Esophagus mucosa (tissue), 1 donor: ENCODE data around the gene OPN1MW. TPM values are rescaled to one million over a fixed set of nuclear protein-coding genes. Genes with fewer than 3 reads are reported as not detected.
A peak's percentile ranks its signal among the peaks of the same experiment; 100 is the strongest.
"Not testable (repeated sequence)": the region's sequence is repeated elsewhere in the genome, so short reads cannot be mapped to it uniquely, and the experiment has no call there.

ENCODE experiments used
- ATAC-seq: fragments of 200-7000 bp; cut with Tn5 transposase; one replicate; pipeline ENCODE4 v1.9.1; 2020
- total RNA-seq: library from RNA; stranded (reverse); gene quantifications from one replicate; pipeline ENCODE4 v1.2.4, GENCODE V29; 2023
- donor health status: DM: yes; HTN: yes; CAD: no.

Gene OPN1MW
- total RNA-seq, 1 donor from 2014 or later: not detected

GRCh38 chrX:154211057-154211456, 28.7 kb downstream of the OPN1MW start:
- ATAC-seq: not testable (repeated sequence)

- not testable (repeated sequence) for ATAC-seq
These were observed 29.1 kb downstream of the OPN1MW start for GRCh38 chrX:154211499-154211898.

- not testable (repeated sequence) for ATAC-seq
These were observed 37.1 kb downstream of the OPN1MW start, which contains the start of gene OPN1MW2 for GRCh38 chrX:154219456-154219855. OPN1MW2 (plus strand) TSS chrX:154219756; CDS start chrX:154219816, 60 bp downstream.

- ATAC-seq: not testable (repeated sequence)
These were observed 42.9 kb downstream of the OPN1MW start for GRCh38 chrX:154225292-154225691.

GRCh38 chrX:154226706-154227105, 44.3 kb downstream of the OPN1MW start:
- not testable (repeated sequence) for ATAC-seq

GRCh38 chrX:154231443-154231842, 49.0 kb downstream of the OPN1MW start:
- ATAC-seq: not testable (repeated sequence)

GRCh38 chrX:154233620-154234019, 51.2 kb downstream of the OPN1MW start:
- not testable (repeated sequence) for ATAC-seq

- ATAC-seq: not testable (repeated sequence)
These were observed 56.7 kb downstream of the OPN1MW start for GRCh38 chrX:154238939-154239559.

- ATAC-seq: peak; percentile 35
These were observed 57.6 kb downstream of the OPN1MW start for GRCh38 chrX:154239982-154240503.

Other genes with a start within 250 kb of the OPN1MW start
- gene NAA10, start 247.6 kb upstream of the OPN1MW start, total RNA-seq: 73.6 TPM
- 0.52 TPM for gene RENBP, start 238.0 kb upstream of the OPN1MW start, total RNA-seq
- 33.0 TPM for gene HCFC1, start 210.8 kb upstream of the OPN1MW start, total RNA-seq
- 5.1 TPM for gene TMEM187, start 209.8 kb upstream of the OPN1MW start, total RNA-seq
- gene IRAK1, start 162.7 kb upstream of the OPN1MW start, total RNA-seq: 97.8 TPM
- gene MECP2, start 84.9 kb upstream of the OPN1MW start, total RNA-seq: 25.1 TPM
- gene OPN1LW, start 38.4 kb upstream of the OPN1MW start, total RNA-seq: not detected
- not detected for gene OPN1MW2, start 37.2 kb downstream of the OPN1MW start, total RNA-seq
- not detected for gene OPN1MW3, start 75.0 kb downstream of the OPN1MW start, total RNA-seq
- not detected for gene TEX28, start 112.5 kb downstream of the OPN1MW start, total RNA-seq
- not detected for gene TKTL1, start 113.2 kb downstream of the OPN1MW start, total RNA-seq
- 417 TPM for gene FLNA, start 192.0 kb downstream of the OPN1MW start, total RNA-seq
- gene EMD, start 196.7 kb downstream of the OPN1MW start, total RNA-seq: 49.3 TPM
- gene RPL10, start 215.8 kb downstream of the OPN1MW start, total RNA-seq: 2,565 TPM
- gene DNASE1L1, start 226.7 kb downstream of the OPN1MW start, total RNA-seq: 22.8 TPM
- gene TAFAZZIN, start 228.9 kb downstream of the OPN1MW start, total RNA-seq: 18.1 TPM
- 63.2 TPM for gene ATP6AP1, start 246.1 kb downstream of the OPN1MW start, total RNA-seq